Activated T-helper 1 cell treated with anti-CD3 and anti-CD28 coated beads, Interleukin-12 subunit alpha, Interleukin-12 subunit beta, Interleukin-2, Interleukin-4 antibody, amounts not matched to agents 30 ng/mL and 10 ng/mL and 1 ng/mL, durations not matched to agents 14 hours and 24 hours and 36 hours (primary cell): ENCODE results near the gene UTF1. TPM values are rescaled to one million over a fixed set of nuclear protein-coding genes. Genes with fewer than 3 reads are reported as not detected.
"Not testable (repeated sequence)": the region's sequence is repeated elsewhere in the genome, so short reads cannot be mapped to it uniquely, and the experiment has no call there.

Experiments
- DNase-seq: peaks from one replicate; pipeline ENCODE4 v3.0.0; 2021; ENCODE audit warnings: low spot score
- H3K27ac Mint-ChIP-seq: one replicate; pipeline ENCODE4 v1.8.0; 2021; ENCODE audit warnings: mild to moderate bottlenecking, mixed read lengths
- H3K27me3 Mint-ChIP-seq: one replicate; pipeline ENCODE4 v1.8.0; 2022; ENCODE audit warnings: mild to moderate bottlenecking, moderate library complexity, mixed read lengths; ENCODE audit not compliant: insufficient read depth
- H3K36me3 Mint-ChIP-seq: one replicate; pipeline ENCODE4 v1.8.0; 2021; ENCODE audit warnings: low read depth, mixed read lengths
- H3K4me1 Mint-ChIP-seq: one replicate; pipeline ENCODE4 v1.8.0; 2021; ENCODE audit warnings: low read depth, mixed read lengths
- H3K4me3 Mint-ChIP-seq: one replicate; pipeline ENCODE4 v1.8.0; 2021; ENCODE audit warnings: mild to moderate bottlenecking, moderate library complexity, mixed read lengths
- H3K9me3 Mint-ChIP-seq: one replicate; pipeline ENCODE4 v1.8.0; 2021; ENCODE audit warnings: mixed read lengths
- intact Hi-C: fragments of 100-400 bp; cut with micrococcal nuclease; formaldehyde crosslinking; loops from one replicate; pipeline ENCODE4 v1.15.1; 2024
- total RNA-seq: library from RNA; stranded (reverse); gene quantifications from 2 replicates; pipeline ENCODE4 v1.2.3, GENCODE V29; 2022

The UTF1 gene
- total RNA-seq, 1 donor from 2014 or later, result not detected

GRCh38 chr10:133217800-133218589, 12.0 kb upstream of the UTF1 start:
- H3K27me3 Mint-ChIP-seq, result no peaks in the 10 kb centered on the region
- no peaks in the 10 kb centered on the region for H3K4me1 Mint-ChIP-seq
- H3K9me3 Mint-ChIP-seq, result no peaks in the 10 kb centered on the region
- no peak overlapping the region for H3K4me3 Mint-ChIP-seq
- no peak overlapping the region for H3K27ac Mint-ChIP-seq
- no peaks in the 10 kb centered on the region for H3K36me3 Mint-ChIP-seq
- no peak for DNase-seq
- intact Hi-C loops, result no loop called here

DNA sequence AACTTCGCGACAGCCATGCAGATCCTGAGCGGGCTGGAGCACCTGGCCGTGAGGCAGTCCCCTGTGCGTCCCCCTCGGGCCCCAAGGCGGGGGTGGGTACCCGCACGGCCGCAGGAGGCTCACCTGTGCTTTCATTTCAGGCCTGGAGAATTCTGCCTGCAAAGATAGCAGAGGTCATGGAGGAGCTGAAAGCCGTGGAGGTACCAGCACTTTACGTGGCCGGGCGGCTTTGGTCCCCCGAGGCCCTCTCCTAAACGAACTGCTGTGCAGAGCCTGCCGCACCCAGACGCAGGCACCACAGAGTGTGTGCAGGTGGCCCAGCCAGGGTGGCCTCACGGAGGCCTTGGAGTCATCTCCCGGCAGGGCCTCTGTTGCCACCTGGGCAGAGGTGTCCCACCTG, 11.1 kb upstream of the UTF1 start:
- Mint-ChIP-seq H3K36me3 (no peaks in the 10 kb centered on the region), H3K27ac (no peak overlapping the region), H3K9me3 (no peaks in the 10 kb centered on the region), H3K27me3 (no peaks in the 10 kb centered on the region), H3K4me3 (no peak overlapping the region), H3K4me1 (no peaks in the 10 kb centered on the region)
- no peak for DNase-seq
- intact Hi-C loops, result no loop called here

- no peaks in the 10 kb centered on the region for H3K9me3 Mint-ChIP-seq
- H3K4me3 Mint-ChIP-seq, result no peak overlapping the region
- intact Hi-C loops, result no loop called here
- no peaks in the 10 kb centered on the region for H3K27me3 Mint-ChIP-seq
- no peaks in the 10 kb centered on the region for H3K36me3 Mint-ChIP-seq
- H3K4me1 Mint-ChIP-seq, result no peaks in the 10 kb centered on the region
- no peak overlapping the region for H3K27ac Mint-ChIP-seq
- no peak for DNase-seq
Observed at GRCh38 chr10:133219782-133220181, 10.2 kb upstream of the UTF1 start.

DNA sequence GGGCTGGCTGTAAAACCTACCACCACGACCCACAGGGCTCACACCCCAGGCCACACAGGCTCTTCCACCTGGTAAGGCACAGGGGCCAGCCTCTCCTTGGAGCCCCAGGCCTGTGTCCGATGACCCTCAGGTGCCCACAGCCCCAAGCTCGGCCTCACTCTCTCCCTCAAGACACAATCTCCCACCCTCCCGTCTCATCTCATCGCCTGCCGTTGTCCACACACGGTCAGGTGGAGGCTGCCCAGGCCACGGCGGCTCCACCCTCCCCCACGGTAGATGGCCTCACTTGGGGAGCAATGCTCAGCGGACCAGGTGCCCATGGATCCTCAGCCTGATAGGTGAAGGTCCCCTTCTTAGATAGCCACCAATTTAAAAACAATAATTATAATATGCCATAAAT, 8.7 kb upstream of the UTF1 start:
- peaks cover 8% of the 10 kb centered on the region for H3K4me1 Mint-ChIP-seq
- H3K36me3 Mint-ChIP-seq, result no peaks in the 10 kb centered on the region
- DNase-seq, result no peak
- no peak overlapping the region for H3K4me3 Mint-ChIP-seq
- peaks cover 3% of the 10 kb centered on the region for H3K27me3 Mint-ChIP-seq
- H3K27ac Mint-ChIP-seq, result no peak overlapping the region
- H3K9me3 Mint-ChIP-seq, result no peaks in the 10 kb centered on the region
- intact Hi-C loops, result no loop called here

DNA sequence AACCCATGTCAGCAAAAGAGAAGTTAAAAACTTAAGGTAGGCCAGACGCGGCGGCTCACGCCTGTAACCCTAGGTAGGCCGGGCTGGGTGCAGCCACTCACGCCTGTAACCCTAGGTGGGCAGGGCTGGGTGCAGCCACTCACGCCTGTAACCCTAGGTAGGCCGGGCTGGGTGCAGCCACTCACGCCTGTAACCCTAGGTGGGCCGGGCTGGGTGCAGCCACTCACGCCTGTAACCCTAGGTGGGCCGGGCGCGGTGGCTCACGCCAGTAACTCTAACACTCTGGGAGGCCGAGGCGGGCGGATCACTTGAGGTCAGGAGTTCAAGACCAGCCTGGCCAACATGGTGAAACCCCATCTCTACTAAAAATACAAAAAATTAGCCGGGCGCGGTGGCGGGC, 8.3 kb upstream of the UTF1 start:
- H3K4me3 Mint-ChIP-seq, DNase-seq, H3K36me3 Mint-ChIP-seq, H3K9me3 Mint-ChIP-seq, H3K27ac Mint-ChIP-seq, H3K27me3 Mint-ChIP-seq, intact Hi-C loops: not testable (repeated sequence)
- H3K4me1 Mint-ChIP-seq, result peaks cover 13% of the 10 kb centered on the region

- intact Hi-C loops, result no loop called here
- no peak overlapping the region for H3K27ac Mint-ChIP-seq
Observed at GRCh38 chr10:133224076-133224475, 5.9 kb upstream of the UTF1 start.

GRCh38 chr10:133224756-133225372, 5.2 kb upstream of the UTF1 start:
- Mint-ChIP-seq H3K27me3 (peaks cover 32% of the 10 kb centered on the region), H3K36me3 (peaks cover 2% of the 10 kb centered on the region), H3K4me1 (peaks cover 18% of the 10 kb centered on the region), H3K27ac (no peak overlapping the region), H3K9me3 (no peaks in the 10 kb centered on the region), H3K4me3 (no peak overlapping the region)
- intact Hi-C loops, result loop anchor here (5.0 kb wide), 1 partner anchor 438 kb away; the partner anchor contains the start of gene NKX6-2
- DNase-seq, result no peak

More at GRCh38 chr10:133224076-133224475, 5.9 kb upstream of the UTF1 start:
- H3K4me3 Mint-ChIP-seq, result no peak overlapping the region
- DNase-seq, result no peak
- no peaks in the 10 kb centered on the region for H3K9me3 Mint-ChIP-seq
- peaks cover 2% of the 10 kb centered on the region for H3K36me3 Mint-ChIP-seq
- peaks cover 14% of the 10 kb centered on the region for H3K4me1 Mint-ChIP-seq
- peaks cover 27% of the 10 kb centered on the region for H3K27me3 Mint-ChIP-seq

DNA sequence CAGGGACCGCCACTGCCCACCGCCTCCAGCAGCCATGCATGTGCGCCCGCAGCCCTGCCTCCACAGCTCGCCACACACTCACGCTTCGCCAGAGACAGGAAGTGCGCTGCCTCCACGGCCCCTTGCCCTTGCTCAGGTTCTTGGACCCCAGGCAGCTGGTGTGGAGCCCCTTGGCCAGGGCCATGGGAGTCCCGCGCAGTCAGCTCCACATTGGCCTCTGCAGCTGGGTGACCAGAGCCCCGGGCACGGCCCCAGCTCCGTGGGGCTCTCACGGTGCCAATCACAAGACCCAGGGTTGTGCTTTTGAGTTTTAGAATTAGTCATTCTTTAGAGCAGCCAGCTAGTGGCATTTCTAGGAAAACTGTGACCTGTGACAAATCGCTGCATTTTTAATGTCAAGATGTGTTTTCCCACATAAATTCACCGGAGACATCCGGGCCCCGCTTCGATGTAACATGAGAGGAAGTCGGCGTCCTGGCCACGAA, 4.3 kb upstream of the UTF1 start:
- peaks cover 32% of the 10 kb centered on the region for H3K27me3 Mint-ChIP-seq
- no peaks in the 10 kb centered on the region for H3K9me3 Mint-ChIP-seq
- peak overlapping the region; percentile 56 for H3K4me3 Mint-ChIP-seq
- no peak overlapping the region for H3K27ac Mint-ChIP-seq
- intact Hi-C loops, result loop anchor here (5.0 kb wide), 1 partner anchor 438 kb away; the partner anchor contains the start of gene NKX6-2
- H3K36me3 Mint-ChIP-seq, result peaks cover 2% of the 10 kb centered on the region
- no peak for DNase-seq
- H3K4me1 Mint-ChIP-seq, result peaks cover 18% of the 10 kb centered on the region

DNA sequence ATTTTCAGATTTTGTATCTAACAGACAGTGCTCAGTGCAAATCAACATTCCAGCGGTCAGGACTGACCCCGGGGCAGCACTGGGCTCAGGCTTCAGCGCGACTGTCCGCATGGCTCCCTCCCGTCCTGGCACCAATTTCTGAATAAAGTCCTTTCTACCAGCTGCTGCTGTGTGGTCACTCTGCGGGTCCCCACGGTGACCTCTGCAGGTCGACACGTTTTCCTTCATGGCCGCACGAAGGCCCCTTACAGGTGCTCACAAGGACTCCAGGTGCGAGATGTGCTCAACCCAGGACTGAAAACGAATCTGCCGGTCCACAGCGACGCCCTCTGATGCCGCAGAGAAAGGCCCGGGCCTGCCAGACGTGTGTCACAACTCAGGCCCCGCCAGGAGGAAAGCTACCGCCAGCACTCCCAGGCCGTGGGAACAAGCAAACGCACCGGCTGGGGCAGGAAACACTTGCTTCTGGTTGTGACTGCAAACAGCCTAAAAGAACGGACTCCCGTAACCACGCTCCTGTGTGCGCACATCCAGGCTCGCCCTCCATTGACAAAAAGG, 3.7 kb upstream of the UTF1 start:
- Mint-ChIP-seq H3K4me3 (peak overlapping the region; percentile 56), H3K27ac (no peak overlapping the region), H3K4me1 (peaks cover 18% of the 10 kb centered on the region), H3K9me3 (no peaks in the 10 kb centered on the region), H3K27me3 (peaks cover 34% of the 10 kb centered on the region), H3K36me3 (peaks cover 2% of the 10 kb centered on the region)
- no peak for DNase-seq
- intact Hi-C loops, result loop anchor here (5.0 kb wide), 1 partner anchor 439 kb away; the partner anchor contains the start of gene NKX6-2

- DNase-seq, result no peak
- Mint-ChIP-seq H3K36me3 (peaks cover 2% of the 10 kb centered on the region), H3K4me1 (peaks cover 18% of the 10 kb centered on the region), H3K27me3 (peaks cover 42% of the 10 kb centered on the region), H3K9me3 (no peaks in the 10 kb centered on the region), H3K4me3 (no peak overlapping the region), H3K27ac (no peak overlapping the region)
- intact Hi-C loops, result loop anchor here (5.0 kb wide), 1 partner anchor 440 kb away; the partner anchor contains the start of gene NKX6-2
Observed at GRCh38 chr10:133227256-133227655, 2.8 kb upstream of the UTF1 start.

- Mint-ChIP-seq H3K4me1 (peaks cover 18% of the 10 kb centered on the region), H3K27ac (peak overlapping the region; percentile 44), H3K36me3 (peaks cover 2% of the 10 kb centered on the region), H3K4me3 (no peak overlapping the region), H3K27me3 (peaks cover 63% of the 10 kb centered on the region), H3K9me3 (no peaks in the 10 kb centered on the region)
- intact Hi-C loops, result loop anchor here (5.0 kb wide), 1 partner anchor 442 kb away; the partner anchor contains the start of gene NKX6-2
- no peak for DNase-seq
Observed at GRCh38 chr10:133229265-133230043, 563 bp upstream of the UTF1 start.

DNA sequence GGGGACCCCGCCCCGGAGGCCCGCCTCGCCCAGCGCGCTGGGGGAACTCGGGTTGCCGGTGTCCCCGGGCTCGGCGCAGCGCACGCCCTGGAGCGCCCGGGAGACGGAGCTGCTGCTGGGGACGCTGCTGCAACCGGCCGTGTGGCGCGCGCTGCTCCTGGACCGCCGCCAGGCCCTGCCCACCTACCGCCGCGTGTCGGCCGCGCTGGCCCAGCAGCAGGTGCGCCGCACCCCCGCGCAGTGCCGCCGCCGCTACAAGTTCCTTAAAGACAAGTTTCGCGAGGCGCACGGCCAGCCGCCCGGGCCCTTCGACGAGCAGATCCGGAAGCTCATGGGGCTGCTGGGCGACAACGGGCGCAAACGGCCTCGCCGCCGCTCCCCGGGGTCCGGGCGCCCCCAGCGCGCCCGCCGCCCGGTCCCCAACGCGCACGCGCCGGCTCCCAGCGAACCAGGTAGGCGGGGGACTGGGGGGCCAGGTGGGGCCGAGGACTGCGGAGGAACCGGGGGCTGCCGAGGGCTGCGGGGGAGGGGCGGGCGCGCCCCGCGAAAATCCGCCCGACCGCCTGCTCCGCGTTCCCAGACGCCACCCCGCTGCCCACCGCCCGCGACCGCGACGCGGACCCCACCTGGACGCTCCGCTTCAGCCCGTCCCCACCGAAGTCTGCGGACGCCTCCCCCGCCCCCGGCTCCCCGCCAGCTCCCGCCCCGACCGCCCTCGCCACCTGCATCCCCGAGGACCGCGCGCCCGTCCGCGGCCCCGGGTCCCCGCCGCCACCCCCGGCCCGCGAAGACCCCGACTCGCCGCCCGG, 574 bp downstream of the UTF1 start:
- peaks cover 2% of the 10 kb centered on the region for H3K36me3 Mint-ChIP-seq
- H3K9me3 Mint-ChIP-seq, result no peaks in the 10 kb centered on the region
- H3K4me1 Mint-ChIP-seq, result peaks cover 17% of the 10 kb centered on the region
- peaks cover 69% of the 10 kb centered on the region for H3K27me3 Mint-ChIP-seq
- intact Hi-C loops, result no loop called here
- no peak for DNase-seq
- H3K27ac Mint-ChIP-seq, result no peak overlapping the region
- no peak overlapping the region for H3K4me3 Mint-ChIP-seq
